ENCODE data around the gene CYB5A.

CYB5A gene

DNA sequence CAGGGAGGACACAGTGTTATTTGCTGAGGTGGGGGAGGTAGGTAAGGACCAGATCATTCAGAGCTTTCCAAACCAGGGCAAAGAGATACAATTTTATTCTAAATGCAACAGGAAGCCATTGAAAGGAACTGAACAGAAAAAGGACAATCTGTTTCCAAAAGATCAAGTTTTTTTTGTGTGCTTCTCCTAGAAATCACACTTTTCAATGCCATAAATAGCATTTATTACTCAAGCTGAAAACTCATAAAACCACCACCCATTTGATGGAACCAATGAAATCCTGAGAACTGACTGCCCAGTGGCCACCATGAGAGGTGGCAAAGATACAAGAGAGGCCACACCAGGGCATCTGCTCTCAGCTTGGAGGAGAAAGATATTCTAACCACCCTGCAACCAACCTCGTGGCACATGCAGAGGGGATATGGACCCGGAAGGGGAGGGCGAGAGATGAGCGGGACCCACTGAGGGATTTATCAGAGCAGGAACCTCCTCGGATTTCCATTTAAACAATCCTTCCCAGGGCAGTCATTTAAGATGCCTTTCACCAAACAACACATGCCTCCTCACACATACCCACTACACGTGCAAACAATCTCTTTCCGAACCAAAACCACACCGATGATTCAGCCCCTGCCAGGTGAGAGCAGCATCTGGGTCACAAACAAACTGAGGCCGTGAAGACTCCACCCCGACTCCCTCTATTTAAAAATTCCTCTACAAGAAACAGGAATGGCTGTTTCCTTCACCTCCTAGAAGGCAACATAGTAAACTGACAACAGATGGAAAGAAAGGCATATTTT is 8.8 kb downstream of the CYB5A start:
- no peak for DNase-seq
- Histone ChIP-seq H3K9me3 (no peaks in the 10 kb centered on the region), H3K4me3 (ENCODE audit: low read depth, low read length) (no peak overlapping the region), H3K36me3 (no peaks in the 10 kb centered on the region), H3K27me3 (no peaks in the 10 kb centered on the region), H3K4me1 (peaks cover 20% of the 10 kb centered on the region)
- TF ChIP-seq, protein P1, sequence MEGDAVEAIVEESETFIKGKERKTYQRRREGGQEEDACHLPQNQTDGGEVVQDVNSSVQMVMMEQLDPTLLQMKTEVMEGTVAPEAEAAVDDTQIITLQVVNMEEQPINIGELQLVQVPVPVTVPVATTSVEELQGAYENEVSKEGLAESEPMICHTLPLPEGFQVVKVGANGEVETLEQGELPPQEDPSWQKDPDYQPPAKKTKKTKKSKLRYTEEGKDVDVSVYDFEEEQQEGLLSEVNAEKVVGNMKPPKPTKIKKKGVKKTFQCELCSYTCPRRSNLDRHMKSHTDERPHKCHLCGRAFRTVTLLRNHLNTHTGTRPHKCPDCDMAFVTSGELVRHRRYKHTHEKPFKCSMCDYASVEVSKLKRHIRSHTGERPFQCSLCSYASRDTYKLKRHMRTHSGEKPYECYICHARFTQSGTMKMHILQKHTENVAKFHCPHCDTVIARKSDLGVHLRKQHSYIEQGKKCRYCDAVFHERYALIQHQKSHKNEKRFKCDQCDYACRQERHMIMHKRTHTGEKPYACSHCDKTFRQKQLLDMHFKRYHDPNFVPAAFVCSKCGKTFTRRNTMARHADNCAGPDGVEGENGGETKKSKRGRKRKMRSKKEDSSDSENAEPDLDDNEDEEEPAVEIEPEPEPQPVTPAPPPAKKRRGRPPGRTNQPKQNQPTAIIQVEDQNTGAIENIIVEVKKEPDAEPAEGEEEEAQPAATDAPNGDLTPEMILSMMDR (IDR thresholded peaks at IDR 0.05; ENCODE audit: low read depth, low read length) = no peak

DNA sequence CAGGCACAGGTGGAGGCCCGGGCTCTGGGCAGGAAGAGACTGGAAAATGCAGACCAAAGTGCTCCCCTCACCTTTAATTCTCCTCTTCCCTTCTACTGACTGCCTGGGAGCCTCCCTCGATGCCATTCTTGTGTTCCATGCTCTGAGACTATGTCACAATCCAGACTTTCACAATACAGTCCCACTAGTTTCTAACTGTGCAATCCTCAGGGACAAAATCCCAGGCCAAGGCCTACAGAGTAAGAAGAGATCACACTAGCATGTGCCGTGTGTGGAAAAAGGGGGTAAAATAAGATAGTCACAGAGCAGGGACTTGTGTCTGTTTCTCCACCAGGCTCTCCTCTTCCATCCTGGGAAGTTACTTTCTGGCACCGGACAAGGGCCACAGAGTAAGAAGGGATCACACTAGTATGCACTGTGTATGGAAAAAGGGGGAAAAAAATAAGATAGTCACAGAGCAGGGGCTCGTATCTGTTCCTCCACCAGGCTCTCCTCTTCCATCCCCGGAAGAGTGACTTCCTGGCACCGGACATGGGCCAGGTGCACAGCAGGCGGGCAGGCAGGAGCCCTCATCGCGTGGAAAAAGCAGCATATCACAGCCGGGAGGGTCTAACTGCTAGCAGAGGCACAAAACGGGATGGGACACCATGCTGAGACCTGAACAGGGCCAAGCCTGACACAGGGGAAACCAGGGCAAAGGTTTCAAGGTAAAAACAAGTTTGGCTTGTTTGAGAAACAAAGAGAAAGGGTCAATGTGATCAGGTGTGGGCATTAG is 9.6 kb downstream of the CYB5A start:
- TF ChIP-seq, protein P1 (IDR thresholded peaks at IDR 0.05; ENCODE audit: low read depth, low read length) = no peak
- Histone ChIP-seq H3K36me3 (no peaks in the 10 kb centered on the region), H3K27me3 (no peaks in the 10 kb centered on the region), H3K9me3 (no peaks in the 10 kb centered on the region), H3K4me1 (peaks cover 25% of the 10 kb centered on the region), H3K4me3 (ENCODE audit: low read depth, low read length) (no peak overlapping the region)
- DNase-seq = peak; percentile 40

DNA sequence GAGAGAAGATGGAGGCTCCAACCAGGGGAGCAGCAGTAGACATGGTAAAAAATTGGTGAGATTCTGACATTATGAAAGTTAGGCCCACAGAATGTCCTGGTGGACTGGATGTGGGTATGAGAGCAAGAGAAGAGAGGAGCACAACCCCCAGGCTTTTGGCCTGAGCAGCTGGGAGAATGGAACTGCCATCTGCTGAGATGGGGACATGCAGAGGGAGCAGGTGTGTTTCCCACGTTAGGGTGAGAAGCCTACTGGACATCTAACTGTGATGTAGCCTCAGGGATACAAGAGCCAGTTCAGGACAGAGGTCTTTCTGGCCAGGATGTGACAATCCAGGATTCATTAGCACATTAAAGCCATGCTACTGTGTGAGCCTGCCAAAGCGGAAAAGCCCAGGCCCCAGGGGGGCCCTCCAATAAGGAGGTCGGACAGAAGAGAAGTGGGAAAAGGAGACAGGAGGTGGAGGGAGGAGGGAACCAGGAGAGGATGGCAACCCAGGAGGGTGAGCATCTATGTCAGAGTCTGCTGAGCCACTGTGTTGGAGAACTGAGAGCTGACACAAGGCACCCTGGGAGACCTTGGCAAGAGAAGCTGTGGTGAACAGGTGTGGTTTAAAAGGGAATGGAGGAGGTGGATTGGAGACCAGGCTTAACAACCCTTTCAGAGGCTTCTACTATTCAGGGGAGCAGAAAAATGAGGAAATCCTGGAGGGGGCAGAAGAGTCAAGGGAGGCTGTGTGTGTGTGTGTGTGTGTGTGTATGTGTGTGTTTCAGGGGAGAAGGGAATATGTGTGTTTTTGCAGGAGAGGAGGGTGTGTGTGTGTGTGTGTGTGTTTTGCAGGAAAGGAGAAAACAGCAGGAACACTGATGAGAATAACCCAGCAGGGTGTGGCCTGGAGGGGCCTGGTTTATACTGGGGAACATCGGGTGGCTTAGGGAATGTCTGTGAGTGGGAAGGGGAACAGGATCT is 10.5 kb downstream of the CYB5A start:
- no peak for DNase-seq

DNA sequence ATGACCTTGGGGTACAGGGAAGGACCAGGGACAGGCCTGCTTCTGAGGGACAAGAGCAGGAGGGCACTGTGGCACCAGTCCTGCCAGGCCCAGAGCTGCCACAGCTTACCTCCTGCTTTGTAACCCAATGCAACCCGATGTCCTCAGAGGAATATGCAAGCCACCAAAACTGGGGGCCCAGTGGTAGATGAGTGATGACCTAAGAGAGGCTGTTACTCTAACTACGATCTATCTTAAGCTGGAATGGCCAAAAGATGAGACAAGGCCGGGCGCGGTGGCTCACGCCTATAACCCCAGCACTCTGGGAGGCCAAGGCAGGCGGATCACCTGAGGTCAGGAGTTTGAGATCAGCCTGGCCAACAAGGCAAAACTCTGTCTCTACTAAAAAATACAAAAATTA is 12.8 kb downstream of the CYB5A start:
- H3K4me1 ChIP-seq = peaks cover 28% of the 10 kb centered on the region
- no peaks in the 10 kb centered on the region for H3K9me3 ChIP-seq
- TF ChIP-seq, protein P1 (IDR thresholded peaks at IDR 0.05; ENCODE audit: low read depth, low read length) = no peak
- no peak for DNase-seq
- no peaks in the 10 kb centered on the region for H3K36me3 ChIP-seq
- H3K27me3 ChIP-seq = no peaks in the 10 kb centered on the region
- no peak overlapping the region for H3K4me3 ChIP-seq (ENCODE audit: low read depth, low read length)

More for the DNA sequence above, 10.5 kb downstream of the CYB5A start:
- TF ChIP-seq, protein P1 (IDR thresholded peaks at IDR 0.05; ENCODE audit: low read depth, low read length) = no peak
- peaks cover 28% of the 10 kb centered on the region for H3K4me1 ChIP-seq
- no peak overlapping the region for H3K4me3 ChIP-seq (ENCODE audit: low read depth, low read length)
- H3K9me3 ChIP-seq = no peaks in the 10 kb centered on the region
- no peaks in the 10 kb centered on the region for H3K27me3 ChIP-seq
- H3K36me3 ChIP-seq = no peaks in the 10 kb centered on the region

DNA sequence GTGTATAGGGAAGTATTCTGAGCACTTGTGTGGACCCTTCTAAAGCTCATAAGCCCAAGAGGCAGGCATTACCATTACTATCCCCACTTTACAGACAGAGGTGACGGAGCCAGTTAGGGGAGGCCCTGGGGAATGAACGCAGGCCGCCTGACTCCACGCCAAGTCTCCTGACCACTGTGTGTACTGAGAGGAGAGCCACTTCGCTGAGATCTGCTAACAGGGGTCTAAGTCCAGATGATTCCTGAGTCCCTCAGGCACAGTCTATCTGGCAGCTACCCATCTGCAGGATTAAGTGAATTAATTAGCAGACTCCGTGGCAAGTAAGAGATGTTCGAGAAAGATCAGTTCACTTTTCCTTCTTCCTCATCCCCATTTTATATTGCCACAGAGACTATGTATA is 13.7 kb downstream of the CYB5A start:
- TF ChIP-seq, protein P1 (IDR thresholded peaks at IDR 0.05; ENCODE audit: low read depth, low read length) = no peak
- no peak overlapping the region for H3K4me3 ChIP-seq (ENCODE audit: low read depth, low read length)
- H3K36me3 ChIP-seq = no peaks in the 10 kb centered on the region
- DNase-seq = peak; percentile 69
- H3K9me3 ChIP-seq = no peaks in the 10 kb centered on the region
- peaks cover 28% of the 10 kb centered on the region for H3K4me1 ChIP-seq
- H3K27me3 ChIP-seq = no peaks in the 10 kb centered on the region
